HepG2 (cell line): ENCODE data around the gene TMED6. TPM values are rescaled to one million over a fixed set of nuclear protein-coding genes. Genes with fewer than 3 reads are reported as not detected.

Experiments used
- GRHL1 ChIP-seq: sonication (generic); formaldehyde crosslinking; conservative IDR thresholded peaks from 2 replicates; pipeline ENCODE4 v1.8.0; 2022; ENCODE audit warnings: missing genetic modification reagents
- GTF3A ChIP-seq: sonication (generic); formaldehyde crosslinking; conservative IDR thresholded peaks from 2 replicates; pipeline ENCODE4 v1.4.0; 2020; ENCODE audit warnings: mild to moderate bottlenecking, missing genetic modification reagents
- HCFC1 ChIP-seq: fragments of 150-350 bp; IDR thresholded peaks from 2 replicates; pipeline ENCODE4 v1.6.1; 2014; ENCODE audit warnings: low read depth, low read length
- HNF4G ChIP-seq, 2 experiments: sonication (generic) in 1 of 2; formaldehyde crosslinking in 1 of 2; IDR thresholded peaks; 2 replicates each; pipeline versions ENCODE4 v1.4.0 to v1.6.1; 2011 to 2020; ENCODE audit warnings: borderline replicate concordance in 2 of 2, low read depth in 2 of 2, mild to moderate bottlenecking in 2 of 2, low read length in 1 of 2, missing genetic modification reagents in 1 of 2, moderate library complexity in 1 of 2
- RXRB ChIP-seq: IDR thresholded peaks from 2 replicates; pipeline ENCODE4 v1.6.1; 2016; ENCODE audit warnings: borderline replicate concordance, missing genetic modification reagents, missing compliant biosample characterization
- SP5 ChIP-seq: IDR thresholded peaks from 2 replicates; pipeline ENCODE4 v1.6.1; 2016; ENCODE audit warnings: low read depth, borderline replicate concordance
- ZNF142 ChIP-seq: sonication (generic); formaldehyde crosslinking; IDR thresholded peaks from 2 replicates; pipeline ENCODE4 v1.4.0; 2020; ENCODE audit warnings: missing genetic modification reagents
- ZNF282 ChIP-seq: fragments of 450-650 bp; IDR thresholded peaks from 2 replicates; pipeline ENCODE4 v1.6.1; 2018; ENCODE audit not compliant: partially characterized antibody
- ZNF33B ChIP-seq: sonication (generic); formaldehyde crosslinking; IDR thresholded peaks from 2 replicates; pipeline ENCODE4 v1.5.1; 2020; ENCODE audit warnings: mild to moderate bottlenecking, missing genetic modification reagents
- ZNF354B ChIP-seq: sonication (generic); formaldehyde crosslinking; IDR thresholded peaks from 2 replicates; pipeline ENCODE4 v1.8.0; 2022; ENCODE audit warnings: mild to moderate bottlenecking, missing genetic modification reagents
- ZNF407 ChIP-seq: sonication (generic); formaldehyde crosslinking; IDR thresholded peaks from one replicate; pipeline ENCODE4 v1.5.1; 2020; ENCODE audit warnings: mild to moderate bottlenecking, missing genetic modification reagents; ENCODE audit errors: not compliant biosample characterization
- polyA plus RNA-seq, 8 experiments: library from polyadenylated mRNA; depleted of rRNA in 3 of 8; stranded (reverse) in 7 of 8; unstranded in 1 of 8; fragments of >200 nt; fragmentation: Illumina TruSeq in 4 of 8; extraction: Trizol in 4 of 8; gene quantifications; 2 replicates each; pipeline versions ENCODE4 v1.2.1 to v1.2.3, GENCODE V29; 2011 to 2016; ENCODE audit warnings: low read depth in 4 of 8, missing spikeins in 1 of 8, mixed read lengths in 1 of 8; ENCODE audit not compliant: insufficient read depth in 1 of 8
- total RNA-seq, 5 experiments: library from RNA; depleted of rRNA; stranded (reverse); fragments of >200 nt; fragmentation: Illumina TruSeq; extraction: Trizol; gene quantifications; 2 replicates each; pipeline ENCODE4 v1.2.3, GENCODE V29; 2016; ENCODE audit warnings: low read depth in 1 of 5

The TMED6 gene
- total and polyA plus RNA-seq, 2 of the 13 experiments (the other 11 are each of a cell fraction or from before 2014, with no cell fraction given), result 9.8 to 14.4 TPM

DNA sequence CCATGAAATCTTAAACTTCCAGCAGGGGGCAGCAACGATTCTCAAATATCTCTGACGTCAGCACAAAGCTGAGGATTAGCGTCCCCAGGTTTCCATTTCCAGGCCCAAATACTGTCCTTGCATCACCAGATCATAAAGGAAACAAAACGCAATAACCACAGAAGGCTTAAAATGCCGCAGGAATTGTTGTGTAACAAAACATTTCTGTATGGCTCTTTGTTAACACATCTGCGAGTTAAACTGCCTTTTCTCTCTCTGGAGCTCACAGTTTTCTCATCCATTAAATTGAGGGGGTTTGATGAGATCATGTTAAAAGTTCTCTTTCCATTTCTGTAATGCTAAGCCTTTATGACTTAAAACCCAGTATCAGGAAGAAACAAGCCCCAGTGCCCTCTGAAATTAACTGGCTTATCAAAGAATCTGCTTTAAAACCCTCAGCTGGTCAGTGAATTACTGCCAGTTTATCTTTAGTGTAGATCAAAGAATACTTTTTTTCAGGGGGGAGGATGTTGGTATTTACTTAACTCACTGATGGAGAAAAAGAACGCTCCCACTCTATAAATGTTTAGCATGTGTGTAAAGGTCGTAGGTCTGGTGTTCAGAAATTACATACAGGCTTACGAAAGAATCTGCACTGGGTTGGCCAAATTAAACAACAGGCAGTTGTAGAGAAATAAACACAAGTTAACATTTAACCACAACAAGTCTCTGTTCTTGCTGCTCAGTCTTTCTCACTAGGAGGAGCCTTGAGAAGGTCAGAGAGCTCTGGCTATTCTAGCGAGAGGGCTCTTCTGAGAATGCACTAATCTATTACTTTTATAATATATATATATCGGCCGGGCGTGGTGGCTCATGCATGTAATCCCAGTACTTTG lies 44.8 kb upstream of the TMED6 start (continued):
- TF ChIP-seq HNF4G (IDR thresholded peaks at IDR 0.05; ENCODE audit: borderline replicate concordance, low read depth, low read length) (peak; percentile 95), HNF4G (CRISPR knock-in tag; IDR thresholded peaks at IDR 0.05; ENCODE audit: borderline replicate concordance, low read depth) (peak; percentile 66; the same call in 1 of the 2 replicates), ZNF33B (CRISPR knock-in tag) (0 out of 2 replicates have a peak, but pooled peaks have one; percentile 25), GRHL1 (CRISPR knock-in tag) (no peak), ZNF407 (no peak), RXRB (CRISPR knock-in tag) (peak; percentile 93), GTF3A (CRISPR knock-in tag) (no peak), HCFC1 (no peak), ZNF142 (no peak), ZNF282 (no peak), SP5 (CRISPR knock-in tag) (peak; percentile 93), ZNF354B (CRISPR knock-in tag) (no peak)
